Activated CD4-positive, alpha-beta T cell treated with anti-CD3 and anti-CD28 coated beads, Interleukin-2, amount 50 U/mL, for 1 hour (primary cell): ENCODE data around the gene NMRK1.

Experiments
- DNase-seq: peaks from one replicate; pipeline ENCODE4 v3.0.0-alpha.2; 2020

Gene NMRK1

GRCh38 chr9:75054368-75055001 is 33.5 kb downstream of the NMRK1 start:
- DNase-seq, result no peak

- no peak for DNase-seq
Measured at GRCh38 chr9:75053869-75054268, 34.1 kb downstream of the NMRK1 start.

GRCh38 chr9:75051285-75051684 is 36.7 kb downstream of the NMRK1 start:
- no peak for DNase-seq

GRCh38 chr9:75047506-75047905 is 40.4 kb downstream of the NMRK1 start:
- no peak for DNase-seq

- no peak for DNase-seq
Measured at GRCh38 chr9:75046725-75047345, 41.1 kb downstream of the NMRK1 start.

GRCh38 chr9:75041041-75041440 is 46.9 kb downstream of the NMRK1 start:
- no peak for DNase-seq

GRCh38 chr9:75039801-75040200 is 48.2 kb downstream of the NMRK1 start:
- no peak for DNase-seq

- DNase-seq, result no peak
Measured at GRCh38 chr9:75039009-75039408, 48.9 kb downstream of the NMRK1 start.

GRCh38 chr9:75036793-75037192 is 51.2 kb downstream of the NMRK1 start:
- DNase-seq, result no peak

GRCh38 chr9:75033791-75034473 is 54.0 kb downstream of the NMRK1 start:
- no peak for DNase-seq

GRCh38 chr9:75027187-75028107 is 60.5 kb downstream of the NMRK1 start:
- DNase-seq, result peak; percentile 34

- DNase-seq, result no peak
Measured at GRCh38 chr9:75023846-75024245, 64.1 kb downstream of the NMRK1 start.

- DNase-seq, result no peak
Measured at GRCh38 chr9:75019654-75020053, 68.3 kb downstream of the NMRK1 start.

- DNase-seq, result no peak
Measured at GRCh38 chr9:75019022-75019421, 68.9 kb downstream of the NMRK1 start.

GRCh38 chr9:75017378-75017777 is 70.6 kb downstream of the NMRK1 start:
- no peak for DNase-seq

- DNase-seq, result no peak
Measured at GRCh38 chr9:75013735-75014134, 74.2 kb downstream of the NMRK1 start.
